H9 (cell line): ENCODE results near the gene FLNA. TPM values are rescaled to one million over a fixed set of nuclear protein-coding genes. Genes with fewer than 3 reads are reported as not detected.
"Not testable (repeated sequence)": the region's sequence is repeated elsewhere in the genome, so short reads cannot be mapped to it uniquely, and the experiment has no call there.

ENCODE experiments used
- DNase-seq: peaks from one replicate; pipeline ENCODE4 v3.0.0-alpha.2; 2017
- H2AFZ ChIP-seq: one replicate; pipeline ENCODE4 v1.6.1; 2013; ENCODE audit warnings: mild to moderate bottlenecking, low read length, control low read depth, moderate library complexity
- H2AK5ac ChIP-seq: 2 replicates; pipeline ENCODE4 v1.6.1; 2013; ENCODE audit warnings: low read length, control low read depth, mixed read lengths; ENCODE audit not compliant: insufficient read length
- H2BK120ac ChIP-seq: one replicate; pipeline ENCODE4 v1.6.1; 2013; ENCODE audit warnings: low read depth, mild to moderate bottlenecking, low read length, control low read depth, inconsistent platforms; ENCODE audit not compliant: poor library complexity, severe bottlenecking
- H2BK12ac ChIP-seq: 2 replicates; pipeline ENCODE4 v1.6.1; 2013; ENCODE audit warnings: low read length, control low read depth, mixed read lengths, low read depth; ENCODE audit not compliant: insufficient read length
- H2BK15ac ChIP-seq: 2 replicates; pipeline ENCODE4 v1.6.1; 2013; ENCODE audit warnings: low read depth, low read length, control low read depth
- H2BK20ac ChIP-seq: one replicate; pipeline ENCODE4 v1.6.1; 2013; ENCODE audit warnings: low read depth, mild to moderate bottlenecking, low read length, control low read depth, inconsistent platforms; ENCODE audit not compliant: poor library complexity, severe bottlenecking
- H2BK5ac ChIP-seq: 2 replicates; pipeline ENCODE4 v1.6.1; 2013; ENCODE audit warnings: low read length, control low read depth, mixed read lengths; ENCODE audit not compliant: insufficient read length
- H3K14ac ChIP-seq: 2 replicates; pipeline ENCODE4 v1.6.1; 2013; ENCODE audit warnings: low read length, control low read depth; ENCODE audit not compliant: insufficient read depth
- H3K18ac ChIP-seq: 2 replicates; pipeline ENCODE4 v1.6.1; 2013; ENCODE audit warnings: low read depth, mild to moderate bottlenecking, mixed read lengths, low read length, control low read depth; ENCODE audit not compliant: insufficient read length
- H3K23ac ChIP-seq: 2 replicates; pipeline ENCODE4 v1.6.1; 2013; ENCODE audit warnings: low read length, control low read depth, mixed read lengths, low read depth; ENCODE audit not compliant: insufficient read length
- H3K23me2 ChIP-seq: 2 replicates; pipeline ENCODE4 v1.6.1; 2013; ENCODE audit warnings: low read depth, mild to moderate bottlenecking, mixed read lengths, low read length, control low read depth; ENCODE audit not compliant: insufficient read length, poor library complexity, severe bottlenecking
- H3K27ac ChIP-seq: 2 replicates; pipeline ENCODE4 v1.5.1; 2013; ENCODE audit warnings: low read length, control low read depth, mixed read lengths, low read depth; ENCODE audit not compliant: insufficient read length
- H3K27me3 ChIP-seq: 2 replicates; pipeline ENCODE4 v1.6.1; 2013; ENCODE audit warnings: low read length, control low read depth, inconsistent platforms; ENCODE audit not compliant: insufficient read depth
- H3K4ac ChIP-seq: 2 replicates; pipeline ENCODE4 v1.6.1; 2013; ENCODE audit warnings: low read depth, mild to moderate bottlenecking, control low read depth, inconsistent platforms, low read length, moderate library complexity
- H3K4me1 ChIP-seq: 2 replicates; pipeline ENCODE4 v1.6.1; 2013; ENCODE audit warnings: low read length, control low read depth, inconsistent platforms; ENCODE audit not compliant: insufficient read depth
- H3K4me2 ChIP-seq: 2 replicates; pipeline ENCODE4 v1.6.1; 2013; ENCODE audit warnings: low read length, control low read depth, mixed read lengths; ENCODE audit not compliant: insufficient read length, insufficient read depth
- H3K56ac ChIP-seq: 2 replicates; pipeline ENCODE4 v1.6.1; 2013; ENCODE audit warnings: low read depth, mild to moderate bottlenecking, mixed read lengths, low read length, control low read depth; ENCODE audit not compliant: insufficient read length
- H3K79me1 ChIP-seq: 2 replicates; pipeline ENCODE4 v1.6.1; 2013; ENCODE audit warnings: low read depth, mild to moderate bottlenecking, moderate library complexity, low read length, control low read depth, inconsistent platforms; ENCODE audit not compliant: insufficient read depth, poor library complexity, severe bottlenecking
- H3K79me2 ChIP-seq: 2 replicates; pipeline ENCODE4 v1.6.1; 2013; ENCODE audit warnings: low read length, control low read depth, inconsistent platforms; ENCODE audit not compliant: insufficient read depth
- H3K9ac ChIP-seq: 2 replicates; pipeline ENCODE4 v1.6.1; 2013; ENCODE audit warnings: low read length, control low read depth, mixed read lengths; ENCODE audit not compliant: insufficient read length; ENCODE audit errors: extremely low read depth
- H3K9me3 ChIP-seq: one replicate; pipeline ENCODE4 v1.6.1; 2013; ENCODE audit warnings: low read depth, low read length, inconsistent platforms; ENCODE audit not compliant: control insufficient read depth
- H3T11ph ChIP-seq: one replicate; pipeline ENCODE4 v1.6.1; 2013; ENCODE audit warnings: mild to moderate bottlenecking, low read length, control low read depth, inconsistent platforms
- H4K20me1 ChIP-seq: one replicate; pipeline ENCODE4 v1.6.1; 2013; ENCODE audit not compliant: control insufficient read depth, insufficient read length, insufficient read depth
- H4K5ac ChIP-seq: 2 replicates; pipeline ENCODE4 v1.6.1; 2013; ENCODE audit warnings: low read depth, mild to moderate bottlenecking, mixed read lengths, low read length, control low read depth; ENCODE audit not compliant: insufficient read length
- H4K8ac ChIP-seq: replicated peaks from 2 replicates; pipeline ENCODE4 v1.6.1; 2013; ENCODE audit warnings: low read length, control low read depth, mixed read lengths, low read depth; ENCODE audit not compliant: insufficient read length
- H4K91ac ChIP-seq: 2 replicates; pipeline ENCODE4 v1.6.1; 2013; ENCODE audit warnings: low read depth, mild to moderate bottlenecking, moderate library complexity, mixed read lengths, low read length, control low read depth; ENCODE audit not compliant: insufficient read length
- H3K27ac Mint-ChIP-seq, 3 experiments: 2 replicates in 2 of 3; 3 replicates in 1 of 3; pipeline ENCODE4 v1.8.0; 2020 to 2021; ENCODE audit warnings: mixed read lengths in 3 of 3, mild to moderate bottlenecking in 1 of 3, moderate library complexity in 1 of 3
- H3K27me3 Mint-ChIP-seq: 2 replicates; pipeline ENCODE4 v1.8.0; 2021; ENCODE audit warnings: low read depth, mild to moderate bottlenecking, moderate library complexity, mixed read lengths
- H3K36me3 Mint-ChIP-seq, 3 experiments: 2 replicates in 2 of 3; 3 replicates in 1 of 3; pipeline ENCODE4 v1.8.0; 2020 to 2021; ENCODE audit warnings: low read depth in 3 of 3, mixed read lengths in 3 of 3; ENCODE audit not compliant: insufficient read depth in 1 of 3
- H3K4me1 Mint-ChIP-seq, 2 experiments: 2 replicates each; pipeline ENCODE4 v1.8.0; 2020; ENCODE audit warnings: mixed read lengths in 2 of 2
- H3K4me3 Mint-ChIP-seq, 2 experiments: 2 replicates in 1 of 2; 3 replicates in 1 of 2; pipeline ENCODE4 v1.8.0; 2020 to 2021; ENCODE audit warnings: mild to moderate bottlenecking in 2 of 2, mixed read lengths in 2 of 2, moderate library complexity in 1 of 2
- H3K9me3 Mint-ChIP-seq, 2 experiments: 2 replicates in 1 of 2; 3 replicates in 1 of 2; pipeline ENCODE4 v1.8.0; 2020; ENCODE audit warnings: mild to moderate bottlenecking in 2 of 2, mixed read lengths in 2 of 2, moderate library complexity in 1 of 2
- WGBS: extraction: QIAGEN DNeasy Blood & Tissue Kit; methylation state at CpG from one replicate; pipeline ENCODE4 v1.1.7; 2013; ENCODE audit warnings: missing lambda C conversion rate, low lambda C conversion rate, mixed read lengths; ENCODE audit not compliant: insufficient read length; ENCODE audit errors: extremely low coverage; 5-methylcytosine and 5-hydroxymethylcytosine counted together
- total RNA-seq: library from RNA; stranded (reverse); gene quantifications from 2 replicates; pipeline ENCODE4 v1.2.1, GENCODE V29; 2021

FLNA gene
- total RNA-seq, 1 experiment from 2014 or later = 957 TPM

- H2AFZ ChIP-seq, H3K27ac ChIP-seq, H3K18ac ChIP-seq, H3K23ac ChIP-seq, H2BK5ac ChIP-seq, H3K56ac ChIP-seq, H3K79me1 ChIP-seq, H3K4me3 Mint-ChIP-seq, H3K4me2 ChIP-seq, H3K79me2 ChIP-seq, H2BK15ac ChIP-seq, H2AK5ac ChIP-seq, H2BK20ac ChIP-seq, H3K27me3 Mint-ChIP-seq, H3T11ph ChIP-seq, H3K4me1 ChIP-seq, H3K36me3 Mint-ChIP-seq, DNase-seq, H4K5ac ChIP-seq, H2BK12ac ChIP-seq, H4K8ac ChIP-seq, H4K20me1 ChIP-seq, H2BK120ac ChIP-seq, H3K27ac Mint-ChIP-seq, H3K14ac ChIP-seq, H3K23me2 ChIP-seq, H3K4ac ChIP-seq, H4K91ac ChIP-seq, H3K27me3 ChIP-seq, H3K9ac ChIP-seq: not testable (repeated sequence)
- H3K9me3 Mint-ChIP-seq = peaks cover 11 to 15% of the 10 kb centered on the region in 2 experiments
- H3K4me1 Mint-ChIP-seq = peaks cover 8 to 12% of the 10 kb centered on the region in 2 experiments
- H3K9me3 ChIP-seq = peaks cover 10% of the 10 kb centered on the region
- no CpG with 5 or more reads among the region's 20 CpGs for WGBS
These were observed 13.7 kb upstream of the FLNA start for GRCh38 chrX:154388094-154388493.
